GM12892 (cell line): Measurements from ENCODE around the gene BPGM.

Source experiments
- POLR2A ChIP-seq: IDR thresholded peaks from 2 replicates; pipeline ENCODE4 v1.6.1; 2011; ENCODE audit warnings: low read depth, low read length, control low read depth
- POLR2AphosphoS5 ChIP-seq: IDR thresholded peaks from 2 replicates; pipeline ENCODE4 v1.6.1; 2011; ENCODE audit warnings: low read depth, low read length, control low read depth
- TAF1 ChIP-seq: IDR thresholded peaks from 2 replicates; pipeline ENCODE4 v1.6.1; 2011; ENCODE audit warnings: low read depth, mild to moderate bottlenecking, control low read depth, low read length, borderline replicate concordance

DNA sequence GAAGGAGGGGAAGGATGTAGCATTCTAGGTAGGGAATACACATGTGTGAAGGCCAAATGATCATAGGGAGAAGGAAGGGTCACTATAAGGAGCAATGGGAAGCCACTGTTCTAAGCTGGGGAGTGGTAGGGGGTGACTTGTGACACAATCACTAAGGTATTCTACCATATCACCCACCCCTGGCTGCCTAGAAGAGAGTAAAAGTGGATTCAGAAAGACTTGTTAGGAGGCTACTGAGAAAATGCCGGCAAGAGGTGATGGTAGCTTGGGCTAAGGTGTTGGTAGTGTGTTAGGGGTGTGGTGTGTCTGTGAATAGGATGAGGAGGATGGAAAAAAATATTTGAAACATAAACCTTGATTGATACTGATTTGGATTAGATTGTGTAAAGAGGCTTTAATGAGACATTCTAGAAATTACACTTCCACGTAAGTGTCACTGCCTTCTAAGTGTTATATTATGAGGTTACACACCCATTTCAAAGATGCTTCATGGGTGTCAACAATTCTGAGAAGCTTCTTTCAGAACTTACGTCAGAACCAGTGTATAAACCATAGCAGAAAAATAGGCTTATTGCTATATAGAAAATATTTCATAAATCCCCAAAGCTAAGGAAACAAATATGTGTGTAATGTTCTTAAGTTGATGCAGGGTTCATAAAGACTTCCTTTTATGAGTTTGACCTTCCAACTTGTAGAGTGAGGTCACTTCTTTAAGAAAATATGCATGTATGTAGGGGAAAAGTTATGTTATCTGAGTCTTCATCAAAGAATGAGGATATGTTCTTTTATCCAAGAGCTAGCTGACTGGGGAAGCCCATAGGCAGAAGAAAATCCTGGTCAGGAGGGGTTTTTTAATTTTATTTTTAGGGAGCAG lies 5.6 kb upstream of the BPGM start:
- TF ChIP-seq POLR2A (no peak), POLR2AphosphoS5 (no peak), TAF1 (no peak)
